ENCODE data around the gene ZMIZ1.
A peak's percentile ranks its signal among the peaks of the same experiment; 100 is the strongest.

Gene ZMIZ1

DNA sequence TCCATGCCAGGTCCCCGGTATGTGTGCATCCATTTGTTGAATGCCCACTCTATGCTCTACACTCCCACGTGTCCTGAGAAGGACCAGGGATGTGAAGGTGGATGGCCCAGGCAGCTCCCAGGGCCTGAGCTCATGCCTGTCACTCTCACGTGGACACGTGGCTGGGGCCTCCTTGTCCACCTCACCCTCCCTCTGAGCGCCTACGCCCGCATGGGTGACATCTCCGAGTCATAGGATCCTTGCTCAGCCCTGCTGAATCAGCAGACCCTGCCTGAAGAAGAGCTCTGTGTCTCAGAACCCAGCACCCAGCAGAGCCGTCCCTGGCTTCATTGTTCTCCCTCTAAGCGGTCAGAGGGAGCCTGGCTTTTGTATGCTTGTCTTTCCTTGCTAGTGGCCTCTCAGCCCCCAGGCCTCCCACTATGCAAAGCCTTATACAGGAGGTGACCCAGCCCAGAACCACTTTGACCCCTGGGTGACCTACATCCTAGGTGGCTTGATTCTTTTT lies 170.6 kb downstream of the ZMIZ1 start:
- DNase-seq = no peak

- no peak for DNase-seq
Measured at GRCh38 chr10:79239924-79240581, 171.3 kb downstream of the ZMIZ1 start.

DNA sequence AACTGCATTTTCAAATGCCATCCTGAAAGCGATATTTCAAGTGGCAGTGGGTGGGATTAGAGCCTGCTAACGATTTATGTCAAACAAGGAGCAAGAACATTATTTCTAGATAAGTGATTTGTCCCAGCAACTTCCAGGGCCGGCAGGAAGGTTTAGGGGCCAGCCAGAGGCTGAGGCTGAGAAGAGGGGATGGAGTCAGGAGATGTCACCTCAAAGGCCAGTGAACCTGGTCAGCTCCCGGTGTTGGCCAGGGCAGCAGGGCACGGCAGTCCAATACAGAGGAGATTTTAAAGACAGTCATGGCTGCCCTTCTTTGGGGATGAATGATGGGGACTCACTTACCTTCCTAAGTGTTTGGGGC lies 172.8 kb downstream of the ZMIZ1 start:
- DNase-seq = no peak

- DNase-seq = peak; percentile 16
Measured at GRCh38 chr10:79241990-79242619, 173.3 kb downstream of the ZMIZ1 start.

- peak; percentile 64 for DNase-seq
Measured at GRCh38 chr10:79242620-79243152, 173.9 kb downstream of the ZMIZ1 start.

- peak; percentile 69 for DNase-seq
Measured at GRCh38 chr10:79243181-79244067, 174.7 kb downstream of the ZMIZ1 start.

DNA sequence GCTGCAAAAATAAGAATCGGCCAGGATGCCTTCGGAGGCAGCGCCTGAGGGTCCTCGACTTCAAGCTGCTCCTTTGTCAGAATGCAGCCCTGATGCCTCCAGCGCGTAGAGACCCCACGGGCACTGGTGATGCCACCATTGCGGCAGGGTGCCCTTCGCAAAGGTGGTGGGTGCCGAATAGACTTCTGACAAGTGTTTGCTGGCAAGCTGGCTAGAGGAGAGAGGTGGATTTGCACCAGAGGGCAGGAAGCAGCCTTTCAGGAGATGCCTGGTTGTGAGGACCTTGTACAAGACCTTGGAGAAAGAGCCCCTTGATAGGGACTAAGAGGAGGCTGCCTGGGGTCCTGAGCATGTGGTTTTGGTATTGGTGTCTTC lies 175.3 kb downstream of the ZMIZ1 start:
- no peak for DNase-seq

DNA sequence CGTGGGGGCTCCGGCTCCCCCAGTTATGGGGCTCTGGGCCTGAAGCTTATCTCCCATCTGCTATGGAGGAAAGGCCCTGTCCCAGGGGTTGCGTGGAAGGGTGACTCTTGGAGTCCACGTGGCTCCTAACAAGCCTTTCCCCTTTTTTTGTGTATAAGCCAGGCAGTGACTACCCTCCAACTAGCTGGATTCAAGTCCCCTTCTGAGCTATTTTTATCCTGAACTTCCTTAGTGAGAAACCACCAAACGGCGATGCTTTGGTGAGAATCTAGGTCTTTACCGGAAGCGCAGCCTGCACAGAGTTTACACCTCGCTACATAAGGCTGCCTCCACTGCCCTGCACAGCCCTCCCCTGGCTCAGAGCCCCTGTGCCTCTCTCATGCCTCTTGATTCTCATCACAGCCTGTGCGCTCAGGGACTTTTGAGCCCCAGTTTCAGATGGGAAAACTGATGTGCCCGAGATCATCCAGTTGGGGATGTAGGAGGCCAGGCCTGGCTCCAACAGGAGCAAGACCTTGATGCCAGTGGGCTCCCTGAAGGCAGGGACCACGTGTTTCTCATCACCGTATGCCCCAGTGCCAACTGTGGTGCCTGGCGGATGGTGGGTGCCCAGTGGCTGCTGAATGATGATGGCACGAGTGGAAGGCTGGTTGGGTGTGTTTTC lies 176.2 kb downstream of the ZMIZ1 start:
- no peak for DNase-seq

- no peak for DNase-seq
Measured at GRCh38 chr10:79245539-79246208, 176.9 kb downstream of the ZMIZ1 start.

DNA sequence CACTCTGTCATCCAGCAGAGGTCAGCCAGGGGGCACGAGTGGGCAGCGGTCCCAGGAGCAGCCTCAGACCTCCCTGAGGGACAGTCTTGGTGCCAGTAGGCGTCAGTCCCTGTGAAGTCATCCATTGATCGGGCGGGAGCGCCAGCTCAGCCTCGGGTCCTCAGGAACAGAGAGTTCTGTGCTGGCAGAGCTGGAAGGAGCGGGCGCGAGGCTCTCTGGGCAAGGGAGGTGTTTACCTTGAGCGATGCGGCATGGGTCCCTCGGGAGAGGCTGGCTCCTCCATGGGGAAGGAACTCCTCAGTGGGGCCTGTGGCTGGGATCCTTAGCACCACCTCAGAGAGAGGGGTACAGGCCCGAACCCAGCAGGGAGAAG lies 177.4 kb downstream of the ZMIZ1 start:
- no peak for DNase-seq

- no peak for DNase-seq
Measured at GRCh38 chr10:79246606-79247275, 178.0 kb downstream of the ZMIZ1 start.

DNA sequence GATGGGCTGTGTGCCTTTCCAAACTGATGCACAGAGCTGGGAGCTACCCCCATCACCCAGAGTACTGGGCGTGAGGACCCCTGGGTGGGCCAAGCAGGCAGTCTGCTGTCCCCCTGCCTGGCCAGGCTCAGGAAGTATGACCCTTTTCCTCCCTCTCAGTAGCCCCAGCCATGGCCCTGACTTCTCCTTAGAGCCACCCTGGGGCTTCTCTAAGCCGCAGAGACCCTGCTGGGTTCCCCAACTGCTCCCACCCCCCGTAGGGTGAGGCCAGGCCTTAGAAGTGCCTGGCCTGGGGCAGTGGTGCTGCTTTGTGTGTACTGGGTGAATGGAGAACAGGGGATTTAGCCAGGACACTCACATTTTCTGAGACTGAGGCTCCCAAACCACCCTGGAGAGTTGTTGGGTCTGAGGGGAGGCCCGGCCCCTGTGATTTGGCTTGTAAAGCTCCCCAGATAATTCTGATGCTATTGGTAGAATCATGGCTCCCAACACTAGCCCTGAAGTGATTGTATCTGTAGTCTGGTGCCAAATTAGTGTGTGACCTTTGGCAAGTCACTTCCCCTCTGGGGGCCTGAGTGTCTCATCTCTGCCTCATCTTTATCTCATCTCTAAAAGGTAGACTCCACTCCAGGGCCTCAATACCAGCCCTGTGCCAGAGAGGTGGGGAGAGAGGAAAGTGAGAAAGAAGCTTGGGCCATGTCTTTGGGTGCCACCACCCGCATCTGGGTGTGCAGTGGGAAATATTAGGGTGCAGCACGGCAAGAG lies 178.8 kb downstream of the ZMIZ1 start:
- DNase-seq = no peak

DNA sequence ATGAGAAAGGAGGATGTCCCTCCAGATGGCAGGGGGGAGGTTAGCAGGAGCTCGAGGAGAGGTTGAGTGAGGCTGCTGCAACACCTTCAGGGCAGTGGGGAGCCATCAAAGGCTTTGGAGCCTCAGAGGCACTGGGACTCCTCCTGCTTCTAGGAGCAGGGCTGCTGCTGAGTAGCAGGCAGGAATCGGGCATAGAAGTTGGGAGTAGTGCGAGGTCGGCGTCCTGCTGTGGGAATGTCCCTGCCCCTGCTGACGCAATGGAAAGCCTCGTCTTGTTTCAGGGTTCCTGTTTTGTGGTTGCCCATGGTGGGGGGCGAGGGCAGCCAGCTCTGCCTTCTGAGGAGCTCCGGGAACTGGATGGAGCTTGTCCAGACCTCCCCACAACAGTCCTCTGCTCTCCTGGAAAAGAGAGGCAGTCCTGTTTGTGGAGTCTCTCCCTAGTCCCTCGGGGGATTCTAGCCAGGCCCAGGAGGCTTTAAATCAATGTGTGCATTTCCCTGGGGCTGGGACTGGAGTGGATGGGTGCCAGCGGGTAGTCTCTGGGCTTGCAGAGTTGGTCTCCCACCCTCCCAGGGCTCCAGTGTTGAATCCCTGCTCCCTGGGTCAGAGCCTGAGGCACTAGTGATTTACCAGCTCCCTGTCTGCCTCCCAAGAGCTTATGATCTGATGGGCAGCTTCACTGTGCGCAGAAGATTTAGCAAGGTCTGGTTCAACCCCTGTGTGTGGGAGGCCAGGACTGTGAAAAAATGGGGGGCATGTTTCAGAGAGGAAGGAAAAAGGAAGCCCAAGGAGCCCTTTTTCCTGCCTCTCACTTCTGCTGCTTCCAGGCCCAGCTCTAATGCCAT lies 179.8 kb downstream of the ZMIZ1 start:
- DNase-seq = no peak

- no peak for DNase-seq
Measured at GRCh38 chr10:79249186-79250121, 180.7 kb downstream of the ZMIZ1 start.

GRCh38 chr10:79250259-79250658 lies 181.5 kb downstream of the ZMIZ1 start:
- no peak for DNase-seq

GRCh38 chr10:79252450-79252849 lies 183.7 kb downstream of the ZMIZ1 start:
- no peak for DNase-seq

DNA sequence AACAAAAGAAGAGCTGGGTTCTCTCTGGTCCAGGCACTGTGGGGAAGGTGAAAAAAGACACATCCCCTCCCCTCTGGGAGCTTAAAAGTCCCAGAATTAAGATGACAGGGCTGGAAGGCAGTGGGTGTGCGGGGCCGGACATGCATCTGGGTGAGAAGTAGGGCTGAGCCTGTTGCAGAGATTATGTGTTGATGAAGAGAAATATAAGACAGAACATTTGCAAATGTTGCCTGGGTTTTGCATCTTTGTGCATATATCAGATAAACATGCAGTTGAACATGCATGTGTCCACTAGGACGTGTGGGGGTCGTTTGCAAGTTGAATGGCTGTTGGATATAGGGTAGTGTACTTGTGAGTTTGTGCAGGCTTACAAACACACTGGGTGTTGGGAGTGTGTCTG lies 184.2 kb downstream of the ZMIZ1 start:
- no peak for DNase-seq

GRCh38 chr10:79253704-79254103 lies 184.9 kb downstream of the ZMIZ1 start:
- no peak for DNase-seq

Data from stimulated activated naive CD4-positive, alpha-beta T cell treated with Interleukin-2 at 50 U/mL for 16 hours (primary cell).